Central memory CD4-positive, alpha-beta T cell (primary cell): ENCODE data around the gene BPIFB1.
A peak's percentile ranks its signal among the peaks of the same experiment; 100 is the strongest.

Experiments used
- DNase-seq: peaks from one replicate; pipeline ENCODE4 v3.0.0; 2022

BPIFB1 gene

GRCh38 chr20:33299111-33299603 lies 16.1 kb downstream of the BPIFB1 start:
- peak; percentile 54 for DNase-seq

- DNase-seq = no peak
Observed at GRCh38 chr20:33301192-33301930, 18.3 kb downstream of the BPIFB1 start.

DNA sequence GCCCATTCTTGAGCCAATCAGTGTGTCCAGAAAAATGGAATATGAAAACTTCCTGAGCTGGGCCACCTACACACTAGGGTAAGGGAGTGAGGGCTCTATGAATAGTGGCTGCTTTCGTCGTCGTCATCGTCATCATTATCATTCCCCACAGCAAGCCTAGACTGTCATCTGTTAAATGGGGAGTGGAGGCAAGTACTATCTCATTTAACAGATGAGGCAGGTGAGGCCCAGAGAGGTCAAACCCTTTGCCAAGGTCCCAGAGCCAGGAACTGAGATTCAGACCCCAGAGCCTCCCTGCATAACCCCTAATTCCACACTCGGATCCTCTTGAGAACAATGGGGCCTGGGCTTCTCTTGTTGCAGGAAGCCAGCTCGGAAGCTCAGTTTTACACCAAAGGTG lies 20.6 kb downstream of the BPIFB1 start:
- no peak for DNase-seq

DNA sequence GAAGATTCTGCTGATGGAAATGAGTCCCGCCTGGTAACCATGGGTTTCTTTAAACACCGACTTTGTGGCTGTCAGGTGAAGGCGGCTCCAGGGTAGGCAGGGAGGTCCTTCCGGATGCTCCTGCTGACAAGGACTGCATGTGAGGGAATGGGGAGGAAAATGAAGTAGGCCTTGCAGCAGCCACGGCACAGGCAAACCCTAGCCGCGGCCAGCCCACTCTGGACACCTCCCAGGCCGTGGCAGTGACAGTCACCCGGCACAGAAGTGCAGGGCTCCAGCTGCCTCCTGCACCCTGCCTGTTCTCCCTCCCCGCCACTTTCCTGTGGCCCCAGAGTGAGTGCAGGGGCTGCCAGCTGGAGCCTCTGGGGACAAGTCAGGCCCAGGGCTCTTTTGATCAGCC lies 21.0 kb downstream of the BPIFB1 start:
- no peak for DNase-seq

GRCh38 chr20:33305589-33306057 lies 22.6 kb downstream of the BPIFB1 start:
- no peak for DNase-seq

DNA sequence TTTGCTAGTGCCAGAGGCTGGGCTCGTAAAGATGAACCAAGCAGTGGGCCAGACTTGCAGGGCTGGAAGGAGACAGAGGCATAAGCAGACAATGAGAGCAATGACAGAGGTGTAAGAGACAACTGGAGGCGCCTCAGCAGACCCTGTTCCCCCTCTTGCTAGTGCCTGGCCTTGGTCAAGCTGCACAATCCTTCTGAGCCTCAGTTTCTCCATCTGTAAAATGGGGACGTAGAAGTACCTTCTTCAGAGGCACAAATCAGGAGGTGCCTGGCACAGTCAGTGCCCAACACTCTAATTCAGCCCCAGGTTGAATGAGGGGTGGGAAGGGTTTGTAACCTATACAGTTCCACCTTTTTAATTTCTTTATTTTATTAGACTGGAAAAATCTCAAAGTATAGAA lies 23.2 kb downstream of the BPIFB1 start:
- no peak for DNase-seq

DNA sequence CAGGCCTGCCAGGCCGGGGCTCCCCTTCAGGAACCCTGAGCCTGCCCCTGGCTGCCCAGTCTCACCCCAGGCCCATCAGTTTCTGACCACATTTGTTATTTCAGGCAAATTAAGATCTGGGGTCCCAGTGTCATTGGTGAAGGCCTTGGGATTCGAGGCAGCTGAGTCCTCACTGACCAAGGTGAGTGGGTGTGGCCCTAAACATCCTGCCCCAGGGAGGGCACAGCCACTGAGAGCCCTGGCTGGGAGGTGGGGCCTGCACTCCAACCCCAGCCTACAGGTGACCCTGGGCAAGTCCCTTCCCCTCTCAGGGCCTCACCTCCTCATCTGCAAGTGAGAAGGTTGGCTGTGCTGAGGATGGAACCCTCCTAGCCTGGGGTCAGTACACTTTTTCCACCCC lies 23.8 kb downstream of the BPIFB1 start:
- DNase-seq = no peak

GRCh38 chr20:33308668-33309067 lies 25.7 kb downstream of the BPIFB1 start:
- no peak for DNase-seq

GRCh38 chr20:33309631-33310030 lies 26.6 kb downstream of the BPIFB1 start:
- no peak for DNase-seq

DNA sequence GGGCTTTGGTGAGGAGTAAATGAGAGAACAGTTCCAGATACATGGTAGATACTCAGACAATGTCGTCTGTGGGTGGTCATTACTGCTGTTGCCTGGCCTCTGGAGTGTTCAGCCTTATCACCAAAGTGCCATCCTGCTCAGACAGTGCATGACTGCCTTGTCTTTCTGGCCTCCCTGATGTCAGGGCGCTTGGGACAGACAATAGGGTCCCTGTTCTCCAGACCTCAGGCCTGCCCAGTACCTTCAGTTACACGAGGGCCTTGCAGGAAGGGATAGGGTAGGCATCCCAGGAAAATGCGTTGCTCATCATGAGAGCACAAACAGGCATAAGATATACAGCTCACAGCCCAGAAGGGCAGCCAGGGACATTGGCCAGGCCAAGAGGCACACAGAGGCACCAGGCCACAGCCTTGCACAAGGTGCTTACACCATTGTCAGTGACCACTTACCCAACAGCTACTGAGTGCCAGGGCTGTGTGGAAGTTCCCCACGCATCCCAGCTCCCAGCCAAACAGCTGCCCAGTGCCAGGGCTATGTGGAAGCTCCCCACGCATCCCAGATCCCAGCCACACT lies 27.4 kb downstream of the BPIFB1 start:
- no peak for DNase-seq

DNA sequence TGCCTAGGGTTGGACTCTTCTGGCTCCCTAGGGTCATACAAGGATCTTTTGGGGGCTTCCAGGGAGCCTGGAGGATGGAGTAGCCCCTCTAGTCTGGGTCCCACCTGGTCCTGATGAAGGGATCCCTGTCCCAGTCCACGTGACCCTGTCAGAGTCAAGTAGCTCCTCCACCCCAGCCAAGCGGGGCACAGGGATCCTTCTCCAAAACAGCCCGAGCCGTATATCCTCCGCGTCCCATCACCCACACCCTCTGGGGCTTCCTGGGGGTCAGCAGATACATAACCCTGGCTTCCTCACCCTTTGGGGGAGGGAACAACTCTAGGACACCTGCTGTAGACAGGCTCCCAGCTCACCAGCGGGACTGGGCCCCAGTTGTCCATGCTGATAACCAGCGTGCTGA lies 28.0 kb downstream of the BPIFB1 start:
- no peak for DNase-seq

DNA sequence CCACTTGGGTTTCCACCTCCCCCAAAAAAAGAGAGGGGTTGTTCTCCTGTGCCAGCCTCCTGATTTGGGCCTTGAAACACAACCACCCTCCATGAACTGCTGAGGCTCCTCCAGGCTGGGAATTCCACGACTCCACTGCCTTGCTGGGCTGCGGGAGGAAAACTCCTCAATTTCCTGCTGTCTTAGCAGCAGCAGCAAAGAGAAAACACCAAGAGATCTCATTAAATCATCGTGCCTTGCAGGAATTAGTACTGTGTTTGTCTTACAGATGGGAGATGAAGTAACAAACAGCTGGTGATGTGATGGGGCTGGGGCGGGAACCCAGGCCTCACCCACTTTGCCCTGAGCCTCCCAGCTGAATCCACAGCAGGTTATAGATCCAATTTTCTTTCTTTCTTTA lies 29.0 kb downstream of the BPIFB1 start:
- DNase-seq = no peak

GRCh38 chr20:33312583-33312982 lies 29.6 kb downstream of the BPIFB1 start:
- DNase-seq = no peak

DNA sequence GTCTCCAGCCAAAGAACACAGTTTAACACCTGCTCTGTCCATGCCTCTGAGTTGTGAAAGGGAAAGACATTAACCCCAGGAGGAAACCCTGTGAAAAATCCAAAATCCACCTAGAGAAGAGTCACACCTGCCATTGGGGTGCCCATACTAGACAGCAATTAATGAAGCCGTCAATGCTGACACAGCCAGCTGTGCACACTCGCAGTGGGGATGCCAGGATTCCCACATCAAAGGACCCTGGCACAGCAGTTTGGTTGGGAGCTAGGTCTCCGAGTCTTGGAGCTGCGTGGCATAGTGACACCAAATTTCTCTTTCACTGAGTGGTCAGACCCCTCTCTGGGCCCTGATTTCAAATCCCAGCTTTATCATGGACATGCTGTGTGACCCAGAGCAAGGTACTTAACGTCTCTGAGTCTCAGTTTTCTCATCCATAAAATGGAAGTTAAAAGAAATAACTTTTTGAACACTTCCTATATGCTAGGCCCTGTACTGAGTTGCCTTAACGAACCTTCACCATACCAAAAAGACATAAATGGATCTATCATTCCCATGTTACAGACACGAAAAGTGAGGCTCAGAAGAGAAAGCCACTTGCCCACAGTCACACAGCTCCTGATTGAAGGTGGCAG lies 30.8 kb downstream of the BPIFB1 start:
- no peak for DNase-seq

GRCh38 chr20:33316343-33316742 lies 33.3 kb downstream of the BPIFB1 start:
- DNase-seq = no peak

DNA sequence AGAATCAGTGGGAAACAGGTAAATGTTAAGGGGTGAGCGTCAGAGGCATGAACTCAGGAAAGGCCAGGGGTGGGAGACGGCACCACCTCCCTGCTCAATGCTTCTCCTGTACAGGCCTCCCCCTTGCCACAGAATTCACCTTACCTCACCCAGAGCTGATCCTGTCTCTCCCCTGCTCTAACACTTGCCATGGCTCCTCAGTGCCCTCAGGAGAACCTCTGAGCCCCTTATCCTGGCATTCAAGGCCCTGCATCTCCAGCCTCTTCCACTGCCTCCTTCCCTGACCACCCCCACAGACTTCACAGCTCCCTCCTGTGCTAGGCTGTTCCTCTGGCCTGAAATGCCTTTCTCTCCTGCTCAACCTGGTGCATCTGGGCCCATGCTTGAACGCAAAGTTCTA lies 33.9 kb downstream of the BPIFB1 start:
- no peak for DNase-seq

GRCh38 chr20:33317424-33318095 lies 34.5 kb downstream of the BPIFB1 start:
- no peak for DNase-seq

DNA sequence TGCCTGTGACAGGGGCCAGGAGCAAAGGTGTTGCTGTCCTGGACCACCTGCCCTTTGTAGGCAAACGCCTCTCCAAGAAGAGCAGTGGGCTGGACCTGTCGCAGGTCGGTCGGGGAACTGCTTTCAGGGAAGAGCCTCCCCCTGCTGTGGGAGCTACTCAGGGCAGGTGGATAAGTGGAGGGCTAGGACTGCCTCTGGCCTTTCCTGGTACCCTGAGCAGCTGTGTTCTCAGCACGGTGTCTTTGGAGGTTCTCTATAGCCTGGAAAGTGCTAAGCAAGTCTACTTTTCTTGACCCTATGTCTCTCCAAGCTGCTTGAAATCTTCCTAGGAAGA lies 35.0 kb downstream of the BPIFB1 start:
- DNase-seq = no peak

GRCh38 chr20:33320006-33320405 lies 37.0 kb downstream of the BPIFB1 start:
- no peak for DNase-seq

DNA sequence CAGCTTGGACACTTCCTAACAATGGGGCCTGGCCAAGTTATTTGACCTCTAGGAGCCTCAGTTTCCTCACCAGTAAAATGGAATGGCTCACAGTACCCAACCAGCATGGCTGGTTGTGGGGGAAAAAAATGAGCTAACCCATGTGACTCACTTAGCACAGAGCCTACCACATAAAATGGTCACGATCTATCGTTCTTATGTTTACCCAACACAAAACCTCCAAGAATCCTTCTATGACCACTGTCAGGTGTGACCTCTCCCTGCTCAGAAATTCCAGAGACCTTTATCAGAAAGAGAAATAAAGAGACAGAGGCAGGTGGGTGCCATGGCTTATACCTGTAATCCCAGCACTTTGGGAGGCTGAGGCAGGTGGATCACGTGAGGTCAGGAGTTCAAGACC lies 39.4 kb downstream of the BPIFB1 start:
- no peak for DNase-seq

- no peak for DNase-seq
Observed at GRCh38 chr20:33323236-33323635, 40.2 kb downstream of the BPIFB1 start.

DNA sequence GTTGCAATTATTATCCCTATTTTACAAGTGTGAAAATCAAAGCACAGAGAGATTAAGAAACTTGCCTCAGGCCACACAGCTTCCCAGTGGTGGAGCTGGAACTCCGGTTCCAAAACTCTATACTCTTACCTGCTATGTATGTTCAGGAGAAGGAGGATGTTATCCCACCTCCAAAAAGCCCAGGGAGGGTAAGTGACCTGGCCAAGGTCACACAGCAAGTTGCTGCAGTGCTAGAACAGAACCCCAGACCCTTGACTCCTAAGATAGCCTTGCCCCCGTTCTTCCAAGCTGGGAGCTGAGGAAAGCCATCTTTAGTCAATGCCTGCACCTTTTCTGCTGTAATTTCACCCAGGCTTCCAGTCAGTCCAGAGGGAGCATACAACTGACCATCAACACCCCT lies 42.3 kb downstream of the BPIFB1 start:
- DNase-seq = no peak
